NCI-H1105 treated with DMSO at 0.1 percent for 48 hours (cell line): ENCODE results near the gene UST.
"Not testable (repeated sequence)": the region's sequence is repeated elsewhere in the genome, so short reads cannot be mapped to it uniquely, and the experiment has no call there.

Source experiments
- DNase-seq: peaks from one replicate; lab custom pipeline; 2025; lab: John Stamatoyannopoulos, UW

The UST gene

GRCh38 chr6:148904896-148905870 lies 158.4 kb downstream of the UST start:
- DNase-seq = no peak

GRCh38 chr6:148905901-148906300 lies 159.1 kb downstream of the UST start:
- no peak for DNase-seq

GRCh38 chr6:148906386-148906785 lies 159.6 kb downstream of the UST start:
- DNase-seq = no peak

DNA sequence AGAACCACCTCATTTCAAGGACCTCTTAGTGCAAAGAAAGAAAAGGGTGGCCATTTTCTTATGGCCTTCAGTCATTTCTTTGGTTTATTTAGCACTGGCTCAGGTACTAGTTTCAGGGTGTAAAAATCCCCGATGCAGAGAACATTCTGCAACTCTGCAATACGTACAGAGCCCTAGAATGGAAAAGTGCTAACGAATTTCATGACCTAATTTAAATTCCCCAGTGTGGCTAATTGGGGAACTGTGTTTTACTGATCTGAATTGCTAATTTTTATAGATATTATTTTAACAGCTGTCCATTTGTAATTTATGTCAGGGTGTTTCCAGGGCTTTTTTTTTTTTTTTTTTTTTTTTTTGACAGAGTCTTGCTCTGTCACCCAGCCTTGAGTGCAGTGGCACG lies 160.7 kb downstream of the UST start:
- no peak for DNase-seq

- DNase-seq = no peak
These were observed 165.4 kb downstream of the UST start for GRCh38 chr6:148912252-148912651.

DNA sequence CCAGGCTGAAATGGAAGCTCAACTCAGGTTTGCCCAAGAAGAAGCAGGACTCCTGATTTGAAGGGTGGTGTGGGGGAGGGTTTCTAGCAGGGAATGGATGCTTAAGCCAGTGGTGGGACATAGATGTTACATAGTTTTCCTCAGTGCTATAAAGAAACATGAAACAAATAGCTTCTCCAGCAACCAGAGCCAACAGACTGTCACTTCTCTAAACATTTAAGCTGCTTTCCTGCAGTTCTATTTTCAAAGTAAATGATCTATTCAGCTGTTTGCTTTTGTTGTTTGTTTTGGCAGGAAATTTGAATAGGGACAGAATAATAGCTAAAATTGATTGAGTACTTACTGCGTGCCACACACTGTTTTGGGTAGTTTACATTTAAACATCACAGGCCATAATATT lies 169.0 kb downstream of the UST start:
- DNase-seq = peak; percentile 40

- DNase-seq = not testable (repeated sequence)
These were observed 169.7 kb downstream of the UST start for GRCh38 chr6:148916485-148916884.

GRCh38 chr6:148924226-148925012 lies 177.6 kb downstream of the UST start:
- DNase-seq = no peak

DNA sequence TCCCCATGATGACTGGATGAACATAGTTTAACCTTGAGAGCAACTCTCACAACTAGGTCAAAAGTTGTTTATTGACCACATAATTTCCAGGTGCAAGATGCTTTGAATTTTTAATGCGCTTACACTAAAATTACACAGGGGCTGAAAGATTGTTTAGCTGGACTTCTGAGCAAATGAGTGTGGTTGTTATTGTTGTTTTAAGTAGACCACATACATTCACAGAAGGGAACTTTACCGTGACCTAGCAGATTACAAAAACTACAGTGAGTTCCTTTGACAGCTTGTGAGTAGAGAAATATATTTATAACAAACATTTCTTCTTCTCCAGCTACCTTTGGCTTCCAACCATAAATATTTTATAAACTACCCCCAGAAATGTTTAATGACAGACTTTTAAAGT lies 178.9 kb downstream of the UST start:
- no peak for DNase-seq

- DNase-seq = no peak
These were observed 179.6 kb downstream of the UST start for GRCh38 chr6:148926478-148926877.

GRCh38 chr6:148927586-148927985 lies 180.8 kb downstream of the UST start:
- no peak for DNase-seq

GRCh38 chr6:148928811-148929210 lies 182.0 kb downstream of the UST start:
- no peak for DNase-seq

DNA sequence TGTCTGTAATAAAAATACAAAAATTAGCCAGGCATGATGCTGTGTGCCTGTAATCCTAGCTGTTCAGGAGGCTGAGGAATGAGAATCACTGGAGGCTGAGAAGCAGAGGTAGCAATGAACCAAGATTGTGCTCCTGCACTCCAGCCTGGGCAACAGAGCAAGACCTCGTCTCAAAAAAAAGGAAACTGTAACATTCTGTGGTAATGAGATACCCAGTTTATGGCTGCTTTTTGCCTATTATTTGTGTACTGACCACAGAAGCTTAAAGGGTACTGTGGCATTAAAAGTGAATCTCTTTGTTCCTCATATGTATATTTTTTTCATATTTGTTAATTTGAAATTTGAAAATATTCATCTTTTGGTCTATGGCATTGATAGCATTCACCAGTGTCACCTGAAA lies 185.4 kb downstream of the UST start:
- no peak for DNase-seq

GRCh38 chr6:148932731-148933130 lies 185.9 kb downstream of the UST start:
- DNase-seq = no peak

DNA sequence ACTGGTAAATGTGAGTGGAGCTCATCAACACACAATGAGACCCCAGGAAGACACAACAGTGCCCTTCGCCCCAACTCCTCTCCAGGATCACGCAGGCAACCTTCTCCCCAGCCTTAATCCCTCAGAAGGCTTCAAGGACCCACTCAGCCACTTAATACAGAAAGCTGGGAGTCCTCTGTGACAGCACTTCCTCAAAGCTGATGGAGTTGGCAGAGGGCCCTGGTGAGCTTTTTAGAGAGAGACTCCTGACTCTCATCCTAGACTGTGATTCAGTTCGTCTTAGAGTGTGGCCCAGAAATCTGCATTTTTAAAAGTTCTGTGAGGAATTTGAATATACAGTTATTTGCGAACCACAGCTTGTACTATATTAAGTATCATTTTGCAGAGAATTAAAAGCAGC lies 187.7 kb downstream of the UST start:
- DNase-seq = no peak

- DNase-seq = no peak
These were observed 188.1 kb downstream of the UST start for GRCh38 chr6:148934961-148935360.

DNA sequence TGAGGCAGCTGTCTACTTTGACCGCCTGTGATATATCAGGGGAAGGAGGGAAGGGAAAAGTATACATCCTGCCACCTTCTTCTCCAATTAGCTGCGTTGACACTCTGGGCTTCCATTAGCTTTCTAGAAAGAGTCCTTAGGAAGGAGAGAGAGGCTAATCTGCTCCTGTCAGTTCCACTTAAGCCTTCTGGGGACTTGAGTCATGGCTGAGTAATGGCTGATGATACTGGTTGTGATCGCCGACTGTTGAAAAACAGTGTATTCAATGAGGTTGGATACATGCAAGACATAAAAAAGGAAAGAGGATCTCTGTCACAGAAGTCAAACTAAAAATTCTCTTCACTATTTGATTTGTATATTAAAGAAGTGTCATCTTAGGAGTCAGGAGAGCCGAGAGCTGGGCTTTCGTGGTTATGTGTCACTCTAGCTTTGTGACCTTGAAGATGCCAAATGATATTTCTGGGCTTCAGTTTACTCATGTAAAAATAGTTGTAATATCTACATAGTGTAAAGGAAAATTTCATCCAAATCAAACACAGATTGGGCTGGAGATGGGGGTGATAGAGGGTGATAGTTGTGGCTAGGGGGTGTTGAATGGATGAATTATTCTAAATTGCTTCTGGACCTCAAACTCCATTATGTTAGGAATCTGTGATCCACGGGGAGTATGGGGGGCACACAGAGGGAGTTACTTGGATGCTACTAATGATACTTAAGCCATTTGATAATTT lies 189.0 kb downstream of the UST start:
- no peak for DNase-seq

DNA sequence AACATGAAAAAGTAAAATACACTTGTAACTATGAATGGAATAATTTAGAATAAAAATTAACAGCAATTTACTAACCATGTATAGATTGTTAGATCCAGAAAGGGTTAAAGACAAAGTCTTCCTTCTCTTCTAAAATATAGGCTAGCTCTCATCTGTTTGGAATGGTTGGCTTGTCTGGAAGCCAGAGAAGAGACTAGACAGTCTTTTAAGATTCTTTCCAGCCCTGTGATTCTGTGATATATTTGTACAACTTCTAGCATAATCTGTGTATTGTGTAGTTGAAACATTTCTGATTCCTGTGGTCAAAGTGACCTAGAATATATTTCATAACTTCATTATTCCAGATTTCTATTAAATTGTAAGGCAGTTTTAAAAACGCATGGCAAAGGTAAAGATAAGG lies 196.6 kb downstream of the UST start:
- no peak for DNase-seq

- no peak for DNase-seq
These were observed 197.8 kb downstream of the UST start for GRCh38 chr6:148944608-148945007.

DNA sequence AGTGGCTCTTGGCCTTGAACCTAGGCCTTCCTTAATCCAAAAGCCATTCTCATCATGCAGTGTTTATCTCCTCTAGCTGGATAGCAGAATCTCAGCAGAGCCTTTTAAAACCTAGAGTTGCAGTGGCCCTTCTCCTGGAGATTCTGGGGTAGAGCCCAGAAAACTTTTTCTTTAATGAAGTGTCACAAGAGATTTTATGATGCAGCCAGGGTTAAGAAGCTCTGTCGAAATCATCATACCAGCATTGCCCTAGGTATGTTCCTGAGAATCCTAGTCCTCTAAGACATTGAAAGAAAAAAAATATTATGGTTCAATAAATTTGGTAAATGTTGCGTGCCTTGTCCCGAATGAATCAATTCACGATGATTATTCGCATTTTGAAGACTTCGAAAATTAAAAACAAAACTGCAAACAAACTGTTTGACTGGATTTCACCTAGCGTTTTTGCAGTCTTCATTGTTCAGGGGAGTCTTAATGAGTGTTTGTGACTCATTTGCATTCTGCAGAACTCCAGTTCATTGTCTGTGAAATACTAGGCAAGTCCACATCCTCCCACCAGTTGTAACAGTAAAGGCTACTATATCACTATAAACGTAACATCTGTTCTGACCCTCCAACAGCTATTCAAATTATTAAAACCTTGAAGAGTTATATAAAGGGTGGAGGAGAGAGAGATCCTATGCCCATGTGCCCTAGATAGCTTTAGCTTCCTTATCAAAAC lies 198.6 kb downstream of the UST start:
- no peak for DNase-seq

DNA sequence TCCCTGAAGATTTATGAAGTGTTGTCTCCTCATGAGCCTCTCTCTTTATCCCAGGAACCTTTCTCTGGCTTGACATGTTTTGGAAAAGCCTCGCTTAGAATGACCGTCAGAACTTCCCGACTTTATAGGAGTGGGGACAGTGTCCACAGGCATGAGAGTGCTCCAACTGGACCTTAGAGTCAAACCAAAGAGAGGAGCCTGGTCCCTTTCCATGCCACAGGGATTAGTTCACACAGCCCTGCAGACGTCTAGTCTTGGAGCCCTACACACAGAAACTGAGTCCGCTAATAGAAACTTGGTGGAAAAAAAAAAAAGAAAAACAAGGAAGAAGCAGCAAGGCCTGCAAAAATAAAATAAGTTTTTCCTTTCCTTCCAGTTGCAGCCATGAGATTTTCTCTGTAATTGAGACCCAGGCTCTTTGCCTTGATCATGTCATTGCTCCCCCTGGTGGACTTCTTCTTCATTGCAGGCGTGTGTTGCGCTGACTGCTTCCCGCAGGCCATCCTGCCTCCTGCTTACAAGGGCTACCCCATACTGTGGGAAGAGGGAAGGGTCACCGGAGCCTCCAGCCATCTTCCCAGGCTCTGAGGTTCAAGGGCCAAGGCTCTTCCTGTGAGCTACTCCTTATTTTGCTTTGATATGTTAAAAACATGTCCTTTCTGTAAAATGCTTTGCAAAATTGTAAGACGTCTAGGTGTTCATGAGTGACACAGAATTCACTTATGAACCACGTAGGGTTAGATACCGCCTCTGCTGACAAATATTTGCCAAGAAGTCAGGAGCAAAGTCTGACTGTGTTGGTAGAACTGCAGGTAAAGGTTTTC lies 201.0 kb downstream of the UST start:
- DNase-seq = peak; percentile 63
